Renal cortical epithelial cell (primary cell): Measurements from ENCODE around the gene APEH. TPM values are rescaled to one million over a fixed set of nuclear protein-coding genes. Genes with fewer than 3 reads are reported as not detected.
A peak's percentile ranks its signal among the peaks of the same experiment; 100 is the strongest.

ENCODE experiments used
- DNase-seq: peaks from one replicate; pipeline ENCODE4 v3.0.0-alpha.2; 2011; ENCODE audit warnings: low read depth
- total RNA-seq: library from RNA; depleted of rRNA; stranded (reverse); fragments of >200 nt; gene quantifications from 2 replicates; pipeline ENCODE4 v1.2.3, GENCODE V29; 2014

APEH gene
- total RNA-seq, 1 donor from 2014 or later: 233 TPM

DNA sequence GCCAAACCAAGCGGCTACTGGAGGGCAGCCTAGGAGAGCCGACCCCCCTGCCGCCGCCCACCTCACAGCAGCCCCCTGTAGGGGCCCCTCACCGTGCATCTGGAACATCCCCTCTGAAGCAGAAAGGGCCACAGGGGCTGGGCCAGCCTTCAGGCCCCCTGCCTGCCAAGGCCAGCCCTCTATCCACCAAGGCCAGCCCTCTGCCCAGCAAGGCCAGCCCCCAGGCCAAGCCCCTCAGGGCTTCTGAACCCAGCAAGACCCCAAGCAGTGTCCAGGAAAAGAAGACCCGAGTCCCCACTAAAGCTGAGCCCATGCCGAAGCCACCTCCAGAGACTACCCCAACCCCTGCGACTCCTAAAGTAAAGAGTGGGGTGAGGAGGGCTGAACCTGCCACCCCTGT is 23.5 kb upstream of the APEH start:
- no peak for DNase-seq

DNA sequence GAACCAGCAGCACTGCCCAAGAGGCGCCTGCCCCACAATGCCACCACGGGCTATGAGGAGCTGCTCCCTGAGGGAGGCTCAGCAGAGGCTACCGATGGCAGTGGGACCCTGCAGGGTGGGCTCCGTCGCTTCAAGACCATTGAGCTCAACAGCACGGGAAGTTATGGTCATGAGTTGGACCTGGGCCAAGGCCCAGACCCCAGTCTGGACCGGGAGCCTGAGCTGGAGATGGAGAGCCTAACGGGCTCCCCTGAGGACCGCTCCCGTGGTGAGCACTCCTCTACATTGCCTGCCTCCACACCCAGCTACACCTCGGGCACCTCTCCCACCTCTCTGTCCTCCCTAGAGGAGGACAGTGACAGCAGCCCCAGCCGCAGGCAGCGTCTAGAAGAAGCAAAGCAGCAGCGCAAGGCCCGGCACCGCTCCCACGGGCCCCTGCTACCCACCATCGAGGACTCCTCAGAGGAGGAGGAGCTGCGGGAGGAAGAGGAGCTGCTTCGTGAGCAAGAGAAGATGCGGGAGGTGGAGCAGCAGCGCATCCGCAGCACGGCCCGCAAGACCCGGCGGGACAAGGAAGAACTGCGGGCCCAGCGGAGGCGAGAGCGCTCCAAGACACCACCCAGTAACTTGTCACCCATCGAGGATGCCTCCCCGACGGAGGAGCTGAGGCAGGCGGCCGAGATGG is 21.8 kb upstream of the APEH start:
- DNase-seq: no peak

DNA sequence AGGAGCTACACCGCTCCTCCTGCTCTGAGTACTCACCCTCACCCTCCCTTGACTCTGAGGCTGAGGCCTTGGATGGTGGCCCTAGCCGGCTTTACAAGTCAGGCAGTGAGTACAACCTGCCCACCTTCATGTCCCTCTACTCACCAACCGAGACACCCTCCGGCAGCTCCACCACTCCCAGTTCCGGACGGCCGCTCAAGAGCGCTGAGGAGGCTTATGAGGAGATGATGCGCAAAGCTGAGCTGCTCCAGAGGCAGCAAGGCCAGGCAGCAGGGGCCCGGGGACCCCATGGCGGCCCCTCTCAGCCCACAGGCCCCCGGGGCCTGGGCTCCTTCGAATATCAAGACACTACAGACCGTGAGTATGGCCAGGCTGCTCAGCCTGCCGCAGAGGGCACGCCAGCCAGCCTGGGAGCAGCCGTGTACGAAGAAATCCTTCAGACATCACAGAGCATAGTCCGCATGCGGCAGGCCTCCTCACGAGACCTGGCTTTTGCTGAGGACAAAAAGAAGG is 21.2 kb upstream of the APEH start:
- DNase-seq: no peak

GRCh38 chr3:49653621-49654020 is 20.5 kb upstream of the APEH start:
- DNase-seq: no peak

- no peak for DNase-seq
Measured at GRCh38 chr3:49654176-49654825, 19.9 kb upstream of the APEH start.

GRCh38 chr3:49654955-49655556 is 19.1 kb upstream of the APEH start:
- DNase-seq: no peak

DNA sequence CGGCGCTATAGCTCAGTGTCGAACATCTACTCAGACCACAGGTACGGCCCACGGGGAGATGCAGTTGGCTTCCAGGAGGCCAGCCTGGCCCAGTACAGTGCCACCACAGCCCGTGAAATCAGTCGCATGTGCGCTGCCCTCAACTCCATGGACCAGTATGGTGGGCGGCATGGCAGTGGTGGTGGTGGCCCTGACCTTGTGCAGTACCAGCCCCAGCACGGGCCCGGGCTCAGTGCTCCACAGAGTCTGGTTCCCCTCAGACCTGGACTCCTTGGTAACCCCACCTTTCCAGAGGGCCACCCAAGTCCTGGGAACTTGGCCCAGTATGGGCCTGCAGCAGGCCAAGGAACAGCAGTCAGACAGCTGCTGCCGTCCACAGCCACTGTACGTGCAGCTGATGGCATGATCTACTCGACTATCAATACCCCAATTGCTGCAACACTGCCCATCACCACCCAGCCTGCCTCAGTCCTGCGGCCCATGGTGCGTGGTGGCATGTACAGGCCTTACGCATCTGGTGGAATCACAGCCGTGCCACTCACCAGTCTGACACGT is 18.3 kb upstream of the APEH start:
- DNase-seq: no peak

GRCh38 chr3:49656541-49657112 is 17.5 kb upstream of the APEH start:
- no peak for DNase-seq

DNA sequence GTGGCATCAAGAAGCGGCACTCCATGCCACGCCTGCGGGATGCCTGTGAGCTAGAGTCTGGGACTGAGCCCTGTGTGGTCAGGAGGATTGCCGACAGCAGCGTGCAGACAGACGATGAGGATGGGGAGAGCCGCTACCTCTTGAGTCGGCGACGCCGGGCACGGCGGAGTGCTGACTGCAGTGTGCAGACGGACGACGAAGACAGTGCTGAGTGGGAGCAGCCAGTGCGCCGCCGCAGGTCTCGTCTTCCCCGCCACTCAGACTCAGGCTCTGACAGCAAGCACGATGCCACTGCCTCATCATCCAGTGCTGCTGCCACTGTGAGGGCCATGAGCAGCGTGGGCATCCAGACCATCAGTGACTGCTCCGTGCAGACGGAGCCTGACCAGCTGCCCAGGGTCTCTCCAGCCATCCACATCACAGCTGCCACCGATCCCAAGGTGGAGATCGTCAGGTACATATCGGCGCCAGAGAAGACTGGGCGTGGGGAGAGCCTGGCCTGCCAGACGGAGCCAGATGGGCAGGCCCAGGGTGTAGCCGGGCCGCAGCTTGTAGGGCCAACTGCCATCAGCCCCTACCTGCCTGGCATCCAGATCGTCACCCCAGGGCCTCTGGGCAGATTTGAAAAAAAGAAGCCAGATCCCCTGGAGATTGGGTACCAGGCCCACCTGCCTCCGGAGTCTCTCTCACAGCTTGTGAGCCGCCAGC is 16.8 kb upstream of the APEH start:
- DNase-seq: no peak

DNA sequence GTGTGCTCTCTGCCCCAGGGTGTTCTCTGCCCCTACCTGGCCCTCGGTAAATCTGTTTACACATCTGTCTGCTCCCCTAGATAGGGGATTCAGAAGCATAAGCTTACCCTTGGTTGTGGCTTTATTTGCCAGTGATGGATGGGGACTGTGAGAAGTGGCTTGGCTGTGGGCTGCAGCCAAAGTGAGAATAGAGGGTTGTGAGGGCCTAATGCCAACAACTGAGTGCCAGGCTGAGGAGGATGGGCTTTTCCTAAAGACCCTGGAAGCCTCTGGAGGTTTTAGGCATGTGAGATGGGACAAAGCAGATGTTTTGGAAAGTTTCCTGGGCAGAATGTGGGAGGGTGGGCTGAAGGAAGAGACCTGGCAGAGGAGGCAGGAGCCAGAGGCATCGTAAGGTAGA is 15.4 kb upstream of the APEH start:
- DNase-seq: no peak

DNA sequence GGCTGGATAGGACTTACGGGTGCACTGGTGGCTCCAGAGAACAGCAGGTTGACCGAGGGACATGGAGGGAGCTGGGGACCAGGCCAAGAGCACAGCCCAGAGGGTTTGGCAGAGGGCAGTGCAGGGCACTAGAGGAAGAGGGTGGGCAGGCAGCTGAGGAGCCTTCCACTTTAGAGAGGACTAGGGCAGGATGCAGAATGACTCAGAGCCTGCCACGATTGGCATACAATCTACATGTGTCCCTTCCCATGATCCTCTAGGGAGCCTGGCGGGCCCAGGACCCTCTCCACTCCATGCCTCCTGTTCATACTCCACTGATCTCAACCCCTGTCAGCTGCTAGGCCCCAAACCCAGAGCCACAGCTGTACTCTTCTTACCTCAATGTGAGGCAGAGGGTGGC is 14.4 kb upstream of the APEH start:
- DNase-seq: no peak

DNA sequence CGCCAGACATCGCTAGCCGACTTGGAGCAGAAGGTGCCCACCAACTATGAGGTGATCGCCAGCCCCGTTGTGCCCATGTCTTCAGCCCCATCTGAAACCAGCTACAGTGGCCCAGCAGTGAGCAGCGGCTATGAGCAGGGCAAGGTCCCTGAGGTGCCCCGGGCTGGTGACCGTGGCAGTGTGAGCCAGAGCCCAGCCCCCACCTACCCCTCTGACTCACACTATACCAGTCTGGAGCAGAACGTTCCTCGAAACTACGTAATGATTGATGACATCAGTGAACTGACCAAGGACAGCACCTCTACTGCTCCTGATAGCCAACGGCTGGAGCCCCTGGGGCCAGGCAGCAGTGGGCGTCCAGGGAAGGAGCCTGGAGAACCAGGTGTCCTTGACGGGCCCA is 12.9 kb upstream of the APEH start:
- peak; percentile 45 for DNase-seq

DNA sequence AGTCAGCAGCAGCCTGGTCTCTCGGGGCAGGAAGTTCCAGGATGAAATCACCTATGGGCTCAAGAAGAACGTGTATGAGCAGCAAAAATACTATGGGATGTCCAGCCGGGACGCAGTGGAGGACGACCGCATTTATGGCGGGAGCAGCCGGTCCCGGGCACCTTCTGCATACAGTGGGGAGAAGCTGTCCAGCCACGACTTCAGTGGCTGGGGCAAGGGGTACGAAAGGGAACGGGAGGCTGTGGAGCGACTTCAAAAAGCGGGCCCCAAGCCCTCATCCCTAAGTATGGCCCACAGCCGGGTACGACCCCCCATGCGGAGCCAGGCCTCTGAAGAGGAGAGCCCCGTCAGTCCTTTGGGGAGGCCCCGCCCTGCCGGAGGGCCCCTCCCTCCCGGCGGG is 12.1 kb upstream of the APEH start:
- no peak for DNase-seq

GRCh38 chr3:49662720-49663413 is 11.3 kb upstream of the APEH start:
- no peak for DNase-seq

DNA sequence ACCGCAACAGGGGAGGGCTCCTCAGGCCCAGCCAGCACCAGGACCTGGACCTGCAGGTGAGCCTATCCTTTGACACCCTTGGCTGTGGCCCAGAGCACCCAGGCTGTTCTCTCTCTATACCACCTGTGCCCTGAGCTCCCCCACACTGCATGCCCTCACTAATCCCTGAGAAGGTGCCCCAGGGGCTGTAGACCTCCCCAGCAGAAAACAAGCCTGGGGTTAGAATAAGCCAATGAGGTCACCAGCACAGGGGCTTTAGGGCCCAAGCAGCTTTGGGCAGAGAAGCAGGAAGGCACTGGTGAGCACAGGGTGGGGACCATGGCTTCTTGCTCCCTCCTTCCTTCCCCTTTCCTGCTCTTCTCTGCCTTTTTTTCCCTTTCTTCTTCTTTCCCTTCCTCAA is 10.3 kb upstream of the APEH start:
- DNase-seq: no peak

DNA sequence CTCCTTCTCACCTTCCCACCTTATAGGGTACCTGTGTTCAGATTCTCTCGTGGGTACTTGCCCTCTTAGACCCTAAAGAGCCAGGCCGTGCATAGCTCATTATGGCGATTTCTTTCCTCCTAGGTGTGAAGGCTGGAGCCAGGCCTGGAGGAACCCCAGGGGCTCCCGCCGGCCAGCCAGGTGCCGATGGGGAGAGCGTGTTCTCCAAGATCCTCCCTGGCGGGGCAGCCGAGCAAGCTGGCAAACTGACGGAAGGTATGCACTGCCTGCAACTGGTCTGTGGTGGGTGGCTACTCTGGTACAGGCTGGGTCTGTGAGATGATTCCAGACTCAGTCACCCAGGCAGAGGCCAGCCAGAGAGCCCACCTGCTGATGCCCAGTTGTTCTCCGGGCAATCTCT is 9.9 kb upstream of the APEH start:
- DNase-seq: no peak

DNA sequence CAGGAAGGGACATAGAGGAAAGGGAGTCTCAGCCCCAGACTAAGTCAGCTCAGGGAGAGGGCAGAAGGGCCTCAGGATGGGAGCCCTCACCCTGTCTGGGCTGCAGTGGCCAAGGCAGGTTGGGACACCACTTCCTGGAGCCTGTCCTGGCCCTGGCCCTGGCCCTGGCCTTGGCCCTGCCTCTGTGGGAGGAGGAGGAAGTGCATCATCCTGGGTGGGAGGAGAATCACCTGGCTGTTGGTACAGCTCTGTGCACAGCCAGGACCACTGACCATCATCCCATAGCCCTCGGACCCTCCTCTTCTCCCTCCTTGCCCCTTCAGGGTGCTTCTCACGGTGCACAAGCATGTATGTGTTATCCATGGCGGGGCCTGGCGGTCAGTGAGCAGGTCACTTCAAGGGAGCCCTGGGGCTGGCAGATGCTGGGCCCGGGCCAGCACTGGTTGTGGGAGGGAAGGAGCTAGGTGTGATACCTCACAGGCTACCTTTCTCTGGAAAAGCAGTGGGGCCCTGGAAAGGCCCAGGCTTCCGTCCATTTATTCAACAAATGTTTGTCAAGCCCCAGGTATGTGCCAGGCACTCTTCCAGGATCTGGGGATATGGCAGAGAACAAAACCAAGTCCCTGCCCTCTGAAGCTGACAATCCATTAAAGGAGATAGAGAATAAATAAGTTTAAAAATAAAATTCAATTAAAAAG is 8.2 kb upstream of the APEH start:
- DNase-seq: no peak

- peak; percentile 28 for DNase-seq
Measured at GRCh38 chr3:49666592-49666991, 7.6 kb upstream of the APEH start.

DNA sequence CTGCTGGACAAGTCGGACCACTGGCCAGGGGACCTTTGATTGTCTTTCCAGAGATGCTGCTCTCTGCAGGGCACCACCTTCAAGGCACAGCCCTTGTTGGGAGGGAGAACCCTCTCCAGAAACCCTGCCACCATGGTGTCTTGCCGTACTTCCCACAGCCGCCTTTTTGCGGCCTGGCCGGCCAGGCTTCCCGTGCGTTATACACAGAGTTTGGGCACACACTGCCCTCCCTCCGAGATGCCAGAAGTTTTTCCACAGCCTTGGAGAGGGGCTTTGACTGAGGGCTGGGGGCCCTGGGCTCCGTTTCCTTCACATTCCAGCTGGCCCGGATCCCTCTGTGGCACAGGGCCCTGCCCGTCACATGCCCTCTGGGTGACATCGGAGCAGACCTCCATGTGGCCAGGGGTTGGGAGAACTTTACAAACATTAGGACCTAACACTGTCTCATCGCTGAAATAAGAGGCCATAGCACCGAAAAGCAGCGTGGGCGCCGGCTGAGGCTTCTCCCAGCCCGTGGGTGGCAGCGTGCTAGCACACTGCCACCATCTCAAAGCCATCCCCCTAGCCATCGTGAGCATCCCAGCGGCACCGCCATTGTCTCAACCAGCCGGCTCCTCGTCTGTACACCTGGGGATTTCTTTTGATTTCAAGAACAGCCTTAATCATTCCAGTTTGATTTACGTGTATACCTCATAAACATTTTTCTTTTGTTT is 6.3 kb upstream of the APEH start:
- no peak for DNase-seq

DNA sequence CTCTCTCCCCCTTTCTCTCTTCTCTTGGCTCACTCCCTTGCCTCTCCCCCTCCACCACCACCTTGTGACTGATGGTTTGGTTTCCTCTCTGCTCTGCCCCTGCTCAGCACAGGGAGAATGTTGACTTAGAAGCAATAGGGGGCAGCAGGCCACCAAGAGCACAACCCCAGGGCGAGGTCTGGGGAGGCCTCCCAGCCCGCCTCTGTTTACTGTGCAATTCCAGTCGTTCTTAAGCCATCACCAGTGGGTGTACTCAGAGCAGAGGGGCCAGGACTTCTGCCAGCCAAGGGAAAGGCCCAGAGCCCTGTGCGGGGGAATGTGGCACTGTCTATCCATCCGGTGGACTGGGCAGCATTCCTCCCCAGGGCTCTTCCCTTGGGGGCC is 5.7 kb upstream of the APEH start:
- DNase-seq: peak; percentile 63
